ENCODE data around the gene ZNF44.

ZNF44 gene

GRCh38 chr19:12330340-12330739 is 35.7 kb upstream of the ZNF44 start:
- Histone ChIP-seq H3F3A (ENCODE audit: control insufficient read depth, insufficient read depth) (no peaks in the 10 kb centered on the region), H3K27ac (ENCODE audit: low read depth, low read length) (no peak overlapping the region), H3K4me3 (ENCODE audit: low read length) (no peak overlapping the region), H3K79me2 (ENCODE audit: control insufficient read depth, low read length) (no peaks in the 10 kb centered on the region), H3K9me2 (replicated peaks; ENCODE audit: control insufficient read depth, low read length) (no peaks in the 10 kb centered on the region), H3K9me3 (ENCODE audit: control insufficient read depth, insufficient read depth, low read length) (no peaks in the 10 kb centered on the region), H3K36me3 (ENCODE audit: control insufficient read depth, low read length) (no peaks in the 10 kb centered on the region), H3K4me2 (ENCODE audit: low read length) (no peak overlapping the region), H3K4me1 (ENCODE audit: control insufficient read depth, low read length) (peaks cover 27% of the 10 kb centered on the region), H4K20me1 (ENCODE audit: control insufficient read depth, insufficient read depth, low read depth, low read length) (no peaks in the 10 kb centered on the region), H3K27me3 (ENCODE audit: control insufficient read depth, low read length) (no peaks in the 10 kb centered on the region)
- TF ChIP-seq EZH2phosphoT487 (IDR thresholded peaks at IDR 0.05; ENCODE audit: borderline replicate concordance, low read length) = no peak
- no peak for TF ChIP-seq CTCF (IDR thresholded peaks at IDR 0.05; ENCODE audit: low read depth, low read length, poor library complexity, severe bottlenecking)

GRCh38 chr19:12325690-12326089 is 31.0 kb upstream of the ZNF44 start:
- H3K4me3 ChIP-seq (ENCODE audit: low read length) = no peak overlapping the region

GRCh38 chr19:12318782-12319413 is 24.2 kb upstream of the ZNF44 start:
- no peak for TF ChIP-seq EZH2phosphoT487 (IDR thresholded peaks at IDR 0.05; ENCODE audit: borderline replicate concordance, low read length)
- TF ChIP-seq CTCF (IDR thresholded peaks at IDR 0.05; ENCODE audit: low read depth, low read length, poor library complexity, severe bottlenecking) = no peak
- Histone ChIP-seq H3K27ac (ENCODE audit: low read depth, low read length) (no peak overlapping the region), H3K9me3 (ENCODE audit: control insufficient read depth, insufficient read depth, low read length) (peaks cover 7% of the 10 kb centered on the region; the same call in 1 of the 2 replicates), H3K9me2 (replicated peaks; ENCODE audit: control insufficient read depth, low read length) (no peaks in the 10 kb centered on the region), H3K79me2 (ENCODE audit: control insufficient read depth, low read length) (no peaks in the 10 kb centered on the region), H3K4me2 (ENCODE audit: low read length) (no peak overlapping the region), H3K4me1 (ENCODE audit: control insufficient read depth, low read length) (no peaks in the 10 kb centered on the region), H3F3A (ENCODE audit: control insufficient read depth, insufficient read depth) (no peaks in the 10 kb centered on the region), H3K4me3 (ENCODE audit: low read length) (no peak overlapping the region), H3K36me3 (ENCODE audit: control insufficient read depth, low read length) (peaks cover 13% of the 10 kb centered on the region), H3K27me3 (ENCODE audit: control insufficient read depth, low read length) (no peaks in the 10 kb centered on the region), H4K20me1 (ENCODE audit: control insufficient read depth, insufficient read depth, low read depth, low read length) (no peaks in the 10 kb centered on the region)

More at GRCh38 chr19:12325690-12326089, 31.0 kb upstream of the ZNF44 start:
- H3K27ac ChIP-seq (ENCODE audit: low read depth, low read length) = no peak overlapping the region
- H3K9me3 ChIP-seq (ENCODE audit: control insufficient read depth, insufficient read depth, low read length) = peaks cover 4% of the 10 kb centered on the region; the same call in 1 of the 2 replicates
- no peaks in the 10 kb centered on the region for H3K9me2 ChIP-seq (replicated peaks; ENCODE audit: control insufficient read depth, low read length)
- H3K79me2 ChIP-seq (ENCODE audit: control insufficient read depth, low read length) = no peaks in the 10 kb centered on the region
- H3K4me2 ChIP-seq (ENCODE audit: low read length) = no peak overlapping the region
- no peaks in the 10 kb centered on the region for H3K4me1 ChIP-seq (ENCODE audit: control insufficient read depth, low read length)
- no peaks in the 10 kb centered on the region for H4K20me1 ChIP-seq (ENCODE audit: control insufficient read depth, insufficient read depth, low read depth, low read length)
- TF ChIP-seq CTCF (IDR thresholded peaks at IDR 0.05; ENCODE audit: low read depth, low read length, poor library complexity, severe bottlenecking) = no peak
- no peak for TF ChIP-seq EZH2phosphoT487 (IDR thresholded peaks at IDR 0.05; ENCODE audit: borderline replicate concordance, low read length)
- peaks cover 3% of the 10 kb centered on the region for H3K36me3 ChIP-seq (ENCODE audit: control insufficient read depth, low read length)
- no peaks in the 10 kb centered on the region for H3F3A ChIP-seq (ENCODE audit: control insufficient read depth, insufficient read depth)
- H3K27me3 ChIP-seq (ENCODE audit: control insufficient read depth, low read length) = no peaks in the 10 kb centered on the region
